Measurements from ENCODE around the gene PACSIN2. TPM values are rescaled to one million over a fixed set of nuclear protein-coding genes. Genes with fewer than 3 reads are reported as not detected.

Gene PACSIN2
- 46.2 TPM for total RNA-seq

GRCh38 chr22:43014869-43015676 lies at the start of gene PACSIN2:
Gene PACSIN2, minus strand, starts transcription at chr22:43015149. Its CDS starts 103,069 bp downstream, at chr22:42912080.
- DNase-seq (ENCODE audit: extremely low spot score in 2 of 2), result peak in 1 of 2 donors; percentile 99
- Histone ChIP-seq H3K36me3 (no peaks in the 10 kb centered on the region), H3K4me3 (peak within 1 kb of the TSS; percentile 58 to 93), H3K27ac (peak within 1 kb of the TSS; percentile 59), H3K9me3 (no peaks in the 10 kb centered on the region), H3K27me3 (no peaks in the 10 kb centered on the region), H3K4me1 (peaks cover 17% of the 10 kb centered on the region)
- intact Hi-C loops (cut with DNase I), result no loop called here
- TF ChIP-seq POLR2AphosphoS5 (IDR thresholded peaks at IDR 0.05; ENCODE audit: insufficient read depth in 1 of 2, low read depth in 1 of 2) (peak; percentile 85 to 98), POLR2A (IDR thresholded peaks at IDR 0.05) (peak; percentile 17 to 75), CTCF (IDR thresholded peaks at IDR 0.05) (no peak)

- Histone ChIP-seq H3K27me3 (no peaks in the 10 kb centered on the region), H3K36me3 (peaks cover 0 to 14% of the 10 kb centered on the region in 2 donors), H3K4me1 (no peaks in the 10 kb centered on the region), H3K27ac (no peak overlapping the region), H3K9me3 (no peaks in the 10 kb centered on the region), H3K4me3 (no peak overlapping the region)
- DNase-seq (ENCODE audit: extremely low spot score in 2 of 2), result no peak
- intact Hi-C loops (cut with DNase I), result no loop called here
- TF ChIP-seq CTCF (IDR thresholded peaks at IDR 0.05) (peak in 1 of 3 experiments; percentile 26), POLR2AphosphoS5 (IDR thresholded peaks at IDR 0.05; ENCODE audit: insufficient read depth in 1 of 2, low read depth in 1 of 2) (no peak), POLR2A (IDR thresholded peaks at IDR 0.05) (no peak)
Observed at GRCh38 chr22:43060183-43060582, 45.2 kb upstream of the PACSIN2 start.

GRCh38 chr22:43057641-43058040 lies 42.7 kb upstream of the PACSIN2 start:
- no peaks in the 10 kb centered on the region for H3K9me3 ChIP-seq
- H3K27ac ChIP-seq, result no peak overlapping the region
- H3K4me3 ChIP-seq, result no peak overlapping the region
- intact Hi-C loops (cut with DNase I), result no loop called here
- no peaks in the 10 kb centered on the region for H3K27me3 ChIP-seq
- peaks cover 0 to 5% of the 10 kb centered on the region in 2 donors for H3K36me3 ChIP-seq
- DNase-seq (ENCODE audit: extremely low spot score in 2 of 2), result no peak
- no peak for TF ChIP-seq POLR2A (IDR thresholded peaks at IDR 0.05)
- TF ChIP-seq POLR2AphosphoS5 (IDR thresholded peaks at IDR 0.05; ENCODE audit: insufficient read depth in 1 of 2, low read depth in 1 of 2), result no peak
- no peak for TF ChIP-seq CTCF (IDR thresholded peaks at IDR 0.05)
- H3K4me1 ChIP-seq, result no peaks in the 10 kb centered on the region

- intact Hi-C loops (cut with DNase I), result no loop called here
- Histone ChIP-seq H3K9me3 (no peaks in the 10 kb centered on the region), H3K27ac (no peak overlapping the region), H3K4me1 (no peaks in the 10 kb centered on the region), H3K36me3 (no peaks in the 10 kb centered on the region), H3K4me3 (no peak overlapping the region), H3K27me3 (no peaks in the 10 kb centered on the region)
- TF ChIP-seq POLR2A (IDR thresholded peaks at IDR 0.05) (no peak), CTCF (IDR thresholded peaks at IDR 0.05) (no peak), POLR2AphosphoS5 (IDR thresholded peaks at IDR 0.05; ENCODE audit: insufficient read depth in 1 of 2, low read depth in 1 of 2) (no peak)
- DNase-seq (ENCODE audit: extremely low spot score in 2 of 2), result no peak
Observed at GRCh38 chr22:43053176-43053575, 38.2 kb upstream of the PACSIN2 start.

GRCh38 chr22:43050995-43051394 lies 36.0 kb upstream of the PACSIN2 start:
- H3K9me3 ChIP-seq, result no peaks in the 10 kb centered on the region
- no peaks in the 10 kb centered on the region for H3K36me3 ChIP-seq
- H3K4me3 ChIP-seq, result no peak overlapping the region
- no peak overlapping the region for H3K27ac ChIP-seq
- intact Hi-C loops (cut with DNase I), result no loop called here
- H3K4me1 ChIP-seq, result no peaks in the 10 kb centered on the region
- H3K27me3 ChIP-seq, result no peaks in the 10 kb centered on the region
- TF ChIP-seq POLR2A (IDR thresholded peaks at IDR 0.05) (no peak), POLR2AphosphoS5 (IDR thresholded peaks at IDR 0.05; ENCODE audit: insufficient read depth in 1 of 2, low read depth in 1 of 2) (no peak), CTCF (IDR thresholded peaks at IDR 0.05) (no peak)
- DNase-seq (ENCODE audit: extremely low spot score in 2 of 2), result no peak
